Esophagus squamous epithelium (tissue), 4 donors: ENCODE results near the gene MYO7B.

Experiments
- CTCF ChIP-seq, 6 experiments: fragments of 450-650 bp in 4 of 6; fragments of 200-600 bp in 2 of 6; sonication (generic) in 2 of 6; IDR thresholded peaks; one replicate each; pipeline ENCODE4 v1.5.1; 2016 to 2019; ENCODE audit warnings: antibody characterized with exemption in 6 of 6, mild to moderate bottlenecking in 4 of 6, moderate library complexity in 4 of 6
- POLR2A ChIP-seq, 4 donors: fragments of 450-650 bp; IDR thresholded peaks; one replicate each; pipeline ENCODE4 v1.6.1; 2017; ENCODE audit warnings: antibody characterized with exemption in 4 of 4, mild to moderate bottlenecking in 4 of 4, moderate library complexity in 3 of 4

- TF ChIP-seq CTCF (IDR thresholded peaks at IDR 0.05): no peak
- TF ChIP-seq POLR2A (IDR thresholded peaks at IDR 0.05): no peak
Observed at GRCh38 chr2:127641133-127641532, 105.7 kb downstream of the MYO7B start.
